ENCODE measurements around the gene DCDC2B. TPM values are rescaled to one million over a fixed set of nuclear protein-coding genes. Genes with fewer than 3 reads are reported as not detected.

DCDC2B gene
- total RNA-seq: 0.12 TPM in 1 of 2 replicates, not detected in the other

DNA sequence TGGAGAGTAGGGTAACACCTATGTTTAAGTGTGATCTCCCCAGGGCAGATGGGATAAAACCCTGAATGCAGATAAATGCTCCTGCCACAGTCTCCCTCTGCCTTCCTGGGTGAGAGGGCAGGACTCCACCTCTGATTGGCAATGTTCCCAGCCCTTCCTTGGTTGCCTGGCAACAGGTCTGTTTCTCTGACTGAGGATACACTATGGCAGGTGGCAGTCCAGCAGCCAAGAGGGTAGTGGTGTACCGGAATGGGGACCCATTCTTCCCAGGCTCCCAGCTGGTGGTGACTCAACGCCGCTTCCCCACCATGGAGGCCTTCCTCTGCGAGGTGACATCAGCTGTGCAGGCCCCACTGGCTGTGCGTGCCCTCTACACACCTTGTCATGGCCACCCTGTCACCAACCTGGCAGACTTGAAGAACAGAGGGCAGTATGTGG, at the start of gene DCDC2B:
Gene DCDC2B (plus strand): TSS at position 199 of the 438 bp plus-strand sequence. CDS start 5 bp downstream, at position 204.

DNA sequence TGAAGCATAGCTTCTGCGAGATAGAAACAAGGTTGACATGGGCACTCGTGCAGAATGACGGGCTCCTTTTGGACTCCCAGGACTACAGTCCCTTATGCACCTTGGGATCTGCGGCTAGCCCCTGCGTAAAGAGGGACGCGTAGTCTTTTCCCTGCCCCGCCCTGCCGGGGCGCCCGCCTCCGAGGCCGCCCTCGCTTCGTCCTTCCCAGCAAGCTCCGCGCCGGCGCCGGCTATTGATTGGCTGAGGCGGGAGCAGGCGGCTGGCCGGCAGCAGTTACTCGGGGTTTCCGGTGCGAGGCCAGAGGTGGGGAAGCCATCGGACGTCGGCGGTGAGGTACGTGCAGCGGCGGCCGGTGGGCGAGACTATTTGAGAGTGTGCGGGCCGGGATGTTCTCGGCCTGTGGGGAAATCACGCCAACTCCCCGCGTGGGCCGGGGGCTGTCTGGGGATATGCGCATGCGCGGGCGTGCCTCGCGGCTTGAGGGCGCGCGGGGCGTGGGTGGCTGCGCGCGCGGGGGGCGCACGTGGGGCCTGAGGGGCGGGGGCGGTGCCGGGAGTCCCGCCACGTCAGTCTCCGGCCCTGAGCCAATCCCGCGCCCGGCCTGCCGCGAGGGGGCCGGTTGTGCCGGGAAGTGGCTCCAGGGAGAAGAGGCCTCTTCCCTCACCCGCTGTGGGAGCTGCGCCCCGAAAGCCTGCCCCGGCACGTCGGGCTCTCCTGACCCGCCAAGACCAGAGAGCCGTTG, 29.3 kb upstream of the DCDC2B start, which contains the start of gene TXLNA:
Gene TXLNA (plus strand): TSS at position 233 of the 743 bp plus-strand sequence. CDS start 671 bp downstream, outside the sequence.

GRCh38 chr1:32200226-32201010, 8.5 kb upstream of the DCDC2B start, which contains the start of gene CCDC28B:
CCDC28B (plus strand) TSS chr1:32200595; CDS start chr1:32201936, 1,341 bp downstream.

GRCh38 chr1:32205401-32206370, 3.2 kb upstream of the DCDC2B start, which contains the start of gene IQCC:
IQCC (plus strand) TSS chr1:32205671; CDS start chr1:32205682, 11 bp downstream.

GRCh38 chr1:32221980-32222755, 13.3 kb downstream of the DCDC2B start, which contains the start of the genes EIF3I and TMEM234:
EIF3I (plus strand) TSS chr1:32222407; CDS start chr1:32222442, 35 bp downstream.
TMEM234 (minus strand) TSS chr1:32222353; CDS start chr1:32222322, 31 bp downstream.

GRCh38 chr1:32246888-32247273, 38.0 kb downstream of the DCDC2B start, which contains the start of gene FAM167B:
FAM167B (plus strand) TSS chr1:32247222; CDS start chr1:32247422, 200 bp downstream.

GRCh38 chr1:32250893-32251716, 42.2 kb downstream of the DCDC2B start, which contains the start of gene LCK:
LCK (plus strand) TSS chr1:32251265; CDS start chr1:32274330, 23,065 bp downstream.

Other genes starting within 250 kb of the DCDC2B start
- 59.7 and 76.0 TPM in 2 replicates for gene KHDRBS1, start 195.2 kb upstream of the DCDC2B start, total RNA-seq
- 4.5 and 5.2 TPM in 2 replicates for gene TMEM39B, start 136.2 kb upstream of the DCDC2B start, total RNA-seq
- 35.1 TPM in 2 replicates for gene KPNA6, start 101.0 kb upstream of the DCDC2B start, total RNA-seq
- 99.6 and 103 TPM in 2 replicates for gene TXLNA, start 29.4 kb upstream of the DCDC2B start, total RNA-seq
- 10.8 and 11.6 TPM in 2 replicates for gene CCDC28B, start 8.5 kb upstream of the DCDC2B start, total RNA-seq
- gene IQCC, start 3.4 kb upstream of the DCDC2B start, total RNA-seq: 2.4 and 4.6 TPM in 2 replicates
- gene TMEM234, start 13.3 kb downstream of the DCDC2B start, total RNA-seq: 16.8 and 20.5 TPM in 2 replicates
- 350 and 441 TPM in 2 replicates for gene EIF3I, start 13.3 kb downstream of the DCDC2B start, total RNA-seq
- gene FAM167B, start 38.1 kb downstream of the DCDC2B start, total RNA-seq: 0.44 and 0.50 TPM in 2 replicates
- gene LCK, start 42.2 kb downstream of the DCDC2B start, total RNA-seq: not detected in 2 replicates
- gene HDAC1, start 83.0 kb downstream of the DCDC2B start, total RNA-seq: 68.2 and 88.9 TPM in 2 replicates
- 10.5 and 18.9 TPM in 2 replicates for gene MARCKSL1, start 127.1 kb downstream of the DCDC2B start, total RNA-seq
- 0.77 and 1.00 TPM in 2 replicates for gene FAM229A, start 153.4 kb downstream of the DCDC2B start, total RNA-seq
- 0.33 and 5.1 TPM in 2 replicates for gene TSSK3, start 153.4 kb downstream of the DCDC2B start, total RNA-seq
- gene BSDC1, start 185.4 kb downstream of the DCDC2B start, total RNA-seq: 59.7 and 59.9 TPM in 2 replicates